Measurements from ENCODE around the gene CCNY. TPM values are rescaled to one million over a fixed set of nuclear protein-coding genes. Genes with fewer than 3 reads are reported as not detected.

Gene CCNY
- total RNA-seq, 1 experiment from 2014 or later = 80.4 TPM

DNA sequence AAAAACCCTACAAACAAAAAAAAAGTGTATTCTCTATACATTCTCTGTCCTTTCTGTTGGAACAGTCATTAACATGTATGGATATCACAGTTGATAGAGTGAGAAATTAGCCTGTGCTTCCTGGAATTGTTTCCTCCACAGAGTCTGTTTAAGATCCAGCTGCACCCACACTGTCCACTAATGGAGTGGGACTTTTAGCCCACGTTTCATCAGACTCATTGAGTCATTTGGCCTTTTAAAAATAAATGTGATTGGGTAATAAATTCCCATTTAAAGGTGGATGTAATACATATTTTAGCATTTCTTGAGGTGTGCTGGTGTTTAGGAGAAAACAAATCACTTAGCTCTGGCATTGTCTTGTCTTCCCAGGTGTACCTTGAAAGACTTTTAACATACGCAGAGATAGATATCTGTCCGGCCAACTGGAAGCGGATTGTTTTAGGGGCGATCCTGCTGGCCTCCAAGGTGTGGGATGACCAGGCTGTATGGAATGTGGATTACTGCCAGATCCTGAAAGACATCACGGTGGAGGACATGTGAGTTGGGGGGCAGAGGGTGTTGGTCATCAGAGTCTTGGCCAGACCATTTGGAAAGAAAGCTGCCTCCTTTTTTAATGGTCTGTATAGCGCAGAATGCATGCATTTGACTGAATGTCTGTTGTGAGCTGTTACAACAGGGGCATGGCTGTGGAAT lies 216.5 kb downstream of the CCNY start:
- DNase-seq (ENCODE audit: low read depth) = peak; percentile 28

DNA sequence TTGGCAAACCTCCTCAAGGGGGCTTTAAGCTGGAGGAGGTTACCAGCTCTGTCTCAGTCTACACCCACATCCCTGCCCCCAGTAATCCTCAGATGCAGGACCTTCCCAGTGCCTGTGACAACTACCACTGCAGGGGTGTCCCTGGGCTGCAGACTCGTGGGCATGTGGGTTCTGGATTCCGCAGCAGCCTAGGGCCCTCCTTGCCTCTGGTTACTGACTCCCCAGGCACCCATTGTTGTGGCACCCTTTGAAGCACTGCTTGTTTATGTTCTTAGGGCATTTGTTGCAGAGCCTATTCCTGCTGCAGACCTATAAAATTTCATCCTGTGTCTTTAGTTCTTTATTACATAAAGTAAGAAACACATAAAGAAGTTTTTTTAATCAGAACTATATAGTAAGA lies 217.7 kb downstream of the CCNY start:
- DNase-seq (ENCODE audit: low read depth) = no peak

DNA sequence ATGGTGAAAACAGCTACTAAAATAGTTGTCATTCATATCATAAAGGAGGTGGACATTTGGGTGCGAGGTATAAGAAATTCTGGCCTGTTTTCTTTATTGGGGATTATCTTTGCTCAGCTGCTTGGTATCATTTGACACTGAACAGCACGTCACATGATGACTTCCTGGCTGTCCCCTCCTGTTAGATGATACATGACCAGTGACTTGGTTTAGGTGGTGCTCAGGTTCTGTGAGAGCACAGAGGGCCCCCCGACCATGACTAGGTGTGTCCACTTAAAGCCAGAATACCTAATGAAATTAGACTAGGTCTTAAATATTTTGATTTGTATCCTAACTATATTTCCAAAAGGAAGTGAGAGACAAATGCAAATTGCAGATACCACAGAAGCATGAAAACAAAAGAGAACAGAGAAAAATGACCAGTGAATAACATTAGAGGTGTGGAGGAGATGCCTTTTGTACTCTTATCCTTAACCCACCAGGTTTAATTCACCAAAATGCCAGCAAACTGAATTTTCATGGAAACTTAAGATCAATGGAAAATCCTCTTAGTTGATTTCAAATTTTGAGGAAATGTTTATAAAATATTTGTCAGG lies 218.2 kb downstream of the CCNY start:
- DNase-seq (ENCODE audit: low read depth) = no peak

DNA sequence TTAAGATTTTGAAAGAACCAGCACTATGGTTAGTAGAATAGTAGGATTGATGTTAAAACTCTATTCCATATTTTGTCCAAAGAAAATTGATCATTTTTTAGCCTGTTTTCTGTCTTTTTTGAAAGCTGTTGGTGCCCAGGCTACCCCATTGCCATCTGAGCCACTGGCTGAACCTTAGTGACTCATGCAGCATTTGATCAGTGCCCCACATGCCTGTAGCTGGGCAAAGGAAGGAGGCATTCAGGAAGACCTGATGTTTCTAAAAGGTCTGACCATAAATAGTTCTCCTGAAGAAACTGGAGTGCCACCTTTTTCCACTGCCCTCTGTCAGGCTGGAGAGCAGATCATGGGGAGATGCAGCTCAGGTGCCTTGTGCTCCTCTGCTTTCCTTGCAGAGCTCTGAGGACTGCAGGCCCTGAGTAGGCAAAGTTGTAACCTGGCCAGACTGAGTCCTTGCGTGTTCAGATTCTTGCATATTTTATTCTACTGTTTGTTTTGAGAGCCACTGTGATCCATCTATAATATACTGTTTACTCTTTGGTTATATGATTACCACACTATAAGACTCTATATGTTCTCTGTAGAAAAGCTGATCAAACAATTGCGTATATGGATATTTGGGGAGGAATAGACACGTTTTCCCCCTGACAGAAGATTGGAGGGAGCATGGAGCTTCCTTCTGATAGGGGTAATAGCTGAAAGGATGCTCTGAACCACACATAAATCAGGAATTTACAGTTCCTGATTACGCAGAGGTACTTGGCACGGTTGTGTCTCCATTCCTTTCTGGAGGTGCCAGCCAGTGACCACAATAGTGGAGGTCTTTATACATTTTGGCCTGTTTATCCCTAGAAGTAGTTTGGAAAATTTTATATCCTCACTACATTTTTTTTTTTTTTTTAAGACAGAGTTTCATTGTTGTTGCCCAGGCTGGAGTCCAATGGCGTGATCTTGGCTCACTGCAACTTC lies 219.9 kb downstream of the CCNY start:
- peak; percentile 49 for DNase-seq (ENCODE audit: low read depth)

DNA sequence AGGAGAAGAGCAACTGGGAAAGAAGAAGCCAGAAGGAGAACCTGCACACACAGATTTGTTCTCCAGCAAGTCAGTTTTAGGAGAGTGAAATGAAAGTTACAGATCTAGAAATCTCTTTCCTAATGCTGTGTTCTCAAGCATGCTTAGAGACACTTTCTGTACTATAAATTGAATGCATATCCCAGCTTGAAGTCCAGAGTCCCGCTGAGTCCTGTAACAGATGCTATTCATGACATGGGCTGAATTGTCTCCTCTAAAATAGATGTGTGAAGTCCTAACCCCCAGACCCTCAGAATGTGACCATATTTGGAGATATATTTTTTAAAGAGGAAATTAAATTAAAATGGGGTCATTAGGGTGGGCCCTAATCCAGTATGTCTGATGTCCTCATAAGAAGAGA lies 222.0 kb downstream of the CCNY start:
- DNase-seq (ENCODE audit: low read depth) = no peak

DNA sequence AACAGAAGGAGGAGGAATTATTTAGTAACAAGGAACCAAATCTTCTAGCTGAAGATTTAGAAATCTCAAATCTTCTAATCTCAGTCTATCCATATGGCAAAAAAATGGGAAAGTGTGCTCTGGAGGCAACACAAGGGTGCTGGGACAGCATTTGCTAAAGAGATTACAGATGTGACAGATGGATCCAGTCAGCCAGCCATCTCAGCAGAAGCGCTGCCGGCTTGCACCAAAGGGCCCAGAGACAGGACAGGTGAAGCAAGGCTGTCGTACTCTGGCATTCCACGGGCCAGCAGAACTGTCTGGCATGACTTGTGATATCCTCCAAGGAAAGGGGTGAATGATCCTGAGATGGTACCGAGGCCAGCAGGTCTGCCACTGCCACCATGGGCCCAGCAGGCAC lies 223.1 kb downstream of the CCNY start:
- DNase-seq (ENCODE audit: low read depth) = no peak

DNA sequence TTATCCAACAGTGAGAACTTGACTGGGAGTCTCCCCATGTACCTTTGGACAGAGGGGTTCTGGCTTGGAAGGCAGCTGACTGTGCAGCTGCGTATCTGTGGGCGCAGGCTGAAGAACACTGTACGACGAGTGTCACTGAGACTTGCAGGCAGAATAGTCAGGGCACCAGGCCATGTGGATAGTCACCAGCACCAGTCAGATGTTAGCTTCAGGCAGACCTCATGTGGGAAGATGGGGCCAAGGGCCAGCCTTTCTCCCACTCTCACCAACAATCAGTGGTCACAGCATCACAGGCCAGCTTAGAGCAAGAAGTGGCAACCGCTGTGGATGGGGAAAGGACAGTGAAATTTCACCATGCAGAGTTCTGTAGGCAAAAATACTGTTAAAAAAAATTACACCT lies 225.4 kb downstream of the CCNY start:
- DNase-seq (ENCODE audit: low read depth) = no peak

DNA sequence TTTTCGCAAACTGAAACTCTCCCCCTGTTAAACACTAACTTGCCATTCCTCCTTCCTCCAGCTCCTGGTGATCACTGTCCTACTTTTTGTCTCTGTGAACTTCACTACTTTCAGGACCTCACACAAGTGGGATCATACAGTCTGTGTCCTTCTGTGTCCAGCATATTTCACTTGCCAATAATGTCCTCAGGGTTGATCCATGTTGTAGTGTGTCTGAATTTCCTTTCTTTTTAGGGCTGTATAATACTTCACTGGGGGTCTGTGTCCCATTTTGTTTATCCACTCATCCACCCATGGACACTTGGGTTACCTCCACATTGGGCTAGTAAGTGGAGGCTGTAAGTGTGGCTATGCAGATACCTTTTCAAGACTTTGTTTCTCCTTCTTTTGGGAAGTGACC lies 226.1 kb downstream of the CCNY start:
- no peak for DNase-seq (ENCODE audit: low read depth)

DNA sequence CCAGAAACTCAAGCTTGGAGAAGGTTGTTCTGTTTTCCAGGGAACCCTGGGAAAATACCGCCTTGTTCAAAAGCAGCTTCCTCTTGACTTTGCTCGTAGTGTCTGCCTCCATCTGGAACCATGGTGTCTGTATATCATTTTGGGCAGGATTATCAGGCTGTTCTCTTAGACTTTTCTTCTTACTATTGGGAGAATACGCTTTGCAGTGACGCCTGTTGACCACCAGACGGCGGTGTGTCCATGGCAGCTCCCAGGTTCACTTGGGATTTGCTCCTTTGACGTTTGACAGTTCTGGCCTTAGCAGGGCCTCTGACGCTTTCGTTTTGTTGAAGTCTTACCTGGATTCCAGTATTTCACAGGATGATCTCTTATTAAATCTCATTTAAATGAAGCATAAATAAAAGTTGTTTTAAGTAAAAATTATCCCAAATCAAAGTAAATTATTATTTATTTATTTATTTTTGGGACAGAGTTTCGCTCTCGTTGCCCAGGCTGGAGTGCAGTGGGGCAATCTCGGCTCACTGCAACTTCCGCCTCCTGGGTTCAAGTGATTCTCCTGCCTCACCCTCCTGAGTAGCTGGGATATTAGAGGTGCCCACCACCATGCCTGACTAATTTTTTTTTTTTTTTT lies 227.1 kb downstream of the CCNY start:
- DNase-seq (ENCODE audit: low read depth) = peak; percentile 54

DNA sequence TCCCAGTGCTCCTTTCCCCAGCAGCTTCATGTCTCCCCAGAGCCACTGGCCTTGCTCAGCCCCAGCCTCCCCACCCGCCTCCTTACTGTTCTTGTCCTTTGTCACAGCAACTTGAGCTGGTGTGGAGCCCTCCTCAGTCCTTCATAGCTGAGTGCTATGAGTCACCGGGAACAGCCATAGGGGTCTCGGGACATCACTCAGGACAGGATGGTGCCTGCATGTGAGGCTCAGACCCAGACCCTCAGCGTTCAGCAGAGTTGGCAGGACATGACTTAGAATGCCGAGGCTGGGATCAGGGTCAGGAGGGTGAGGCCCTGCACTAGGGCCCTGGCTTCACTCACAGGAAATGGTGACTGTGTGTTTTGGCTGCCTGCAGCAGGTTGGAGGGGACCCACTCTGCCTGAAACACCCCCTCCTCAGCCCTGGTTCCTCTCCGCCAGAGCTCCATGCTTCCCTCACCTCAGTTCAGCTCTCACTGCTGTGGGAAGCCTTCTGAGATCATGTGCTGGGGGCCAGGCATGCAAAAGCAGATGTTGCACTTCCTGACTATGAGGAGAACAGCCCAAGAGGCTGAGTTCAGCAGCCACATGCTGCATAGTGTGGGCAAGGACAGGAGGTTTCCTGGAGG lies 228.1 kb downstream of the CCNY start:
- no peak for DNase-seq (ENCODE audit: low read depth)

DNA sequence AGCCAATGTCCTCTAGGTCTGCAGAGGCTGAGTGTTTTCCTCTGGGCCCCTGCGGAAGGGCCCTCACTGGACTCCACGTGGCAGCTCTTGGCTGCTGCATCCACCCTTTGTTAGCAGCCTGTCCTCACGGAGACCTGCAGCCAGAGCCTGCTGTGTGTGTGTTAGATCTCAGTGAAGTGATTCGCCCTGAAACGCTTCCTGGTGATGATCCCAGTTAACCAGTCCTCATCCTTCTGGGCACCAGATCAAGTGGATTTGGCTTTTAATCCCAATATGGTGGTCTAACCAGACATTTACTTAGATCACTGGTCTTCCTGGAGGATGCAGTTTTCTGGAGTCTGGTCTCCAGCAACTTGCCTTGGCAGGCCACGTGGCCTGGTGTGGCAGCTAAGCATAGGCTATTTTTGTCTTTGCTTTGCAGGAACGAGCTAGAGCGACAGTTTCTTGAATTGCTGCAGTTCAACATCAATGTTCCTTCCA lies 229.3 kb downstream of the CCNY start:
- DNase-seq (ENCODE audit: low read depth) = no peak

DNA sequence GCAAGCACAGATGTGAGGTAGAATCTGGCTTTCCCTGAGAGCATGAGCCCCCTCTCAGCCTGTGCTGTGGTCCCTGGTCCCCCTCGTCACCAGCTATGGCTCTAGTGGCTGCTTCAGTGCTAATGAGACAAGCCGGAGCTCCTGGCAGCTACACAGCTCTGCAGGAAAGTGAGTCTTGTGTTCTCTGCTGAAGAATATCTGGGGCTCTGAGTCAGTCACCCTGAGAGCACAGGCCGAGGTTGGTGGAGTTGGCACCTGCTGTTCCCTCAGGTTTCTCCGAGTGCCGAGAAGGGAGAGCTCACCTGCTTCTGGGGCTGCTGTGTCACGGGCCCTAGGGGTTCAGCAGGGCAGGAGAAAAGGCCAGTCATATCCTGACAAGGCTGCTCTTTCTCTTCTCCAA lies 231.6 kb downstream of the CCNY start:
- no peak for DNase-seq (ENCODE audit: low read depth)

DNA sequence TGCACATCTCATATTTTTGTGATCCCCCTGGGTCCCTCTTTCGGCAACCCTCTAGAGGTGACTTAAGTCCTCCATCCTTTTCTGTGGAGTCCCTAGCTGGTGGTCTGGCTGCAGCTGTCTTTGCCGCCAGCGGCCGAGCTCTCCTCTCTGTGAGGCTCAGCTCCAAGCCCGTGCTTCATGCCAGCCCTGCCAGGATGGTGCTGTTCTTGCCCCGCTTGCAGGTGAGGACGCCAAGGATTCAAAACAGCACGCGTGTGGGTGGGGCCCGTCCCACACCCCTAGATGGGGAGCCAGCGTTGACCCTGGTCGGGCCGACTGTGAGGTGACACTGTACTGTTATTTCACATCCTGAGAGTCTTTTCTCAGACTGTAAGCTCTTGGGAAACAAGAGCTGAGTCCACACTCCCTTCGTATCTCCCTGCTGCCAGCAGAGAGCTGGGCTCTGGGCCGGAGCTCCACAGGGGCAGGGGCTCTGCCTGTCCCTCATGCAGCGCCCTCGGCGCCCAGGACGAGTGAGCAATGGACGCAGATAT lies 232.2 kb downstream of the CCNY start:
- DNase-seq (ENCODE audit: low read depth) = no peak

DNA sequence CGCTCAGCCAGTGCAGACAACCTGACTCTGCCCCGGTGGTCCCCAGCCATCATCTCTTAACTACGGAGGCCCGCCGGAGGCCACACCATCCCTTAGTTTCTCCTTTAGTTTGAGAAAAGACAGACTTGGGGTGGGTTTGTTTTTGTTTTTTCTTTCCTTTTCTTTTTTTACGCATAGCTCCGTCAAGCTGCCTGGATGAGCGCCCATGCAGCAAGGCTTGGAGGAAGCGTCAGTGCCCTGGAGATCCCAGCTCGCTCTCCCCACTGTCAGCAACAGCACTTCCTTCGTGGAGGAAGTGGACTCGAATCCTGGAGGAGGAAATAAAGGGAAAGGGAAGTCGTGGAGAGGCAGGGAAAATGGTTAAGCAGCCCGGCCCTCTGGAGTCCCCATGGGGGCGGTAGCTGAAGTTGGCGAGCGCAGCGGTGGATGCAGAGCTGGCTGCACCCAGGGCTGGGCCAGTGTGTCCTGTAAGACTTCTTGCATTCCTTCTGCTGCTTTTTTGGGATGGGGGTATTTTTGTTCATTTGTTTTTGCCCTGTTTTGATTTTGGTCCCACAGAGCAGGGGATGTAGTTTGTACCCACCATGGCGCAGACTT lies 232.9 kb downstream of the CCNY start:
- DNase-seq (ENCODE audit: low read depth) = no peak

DNA sequence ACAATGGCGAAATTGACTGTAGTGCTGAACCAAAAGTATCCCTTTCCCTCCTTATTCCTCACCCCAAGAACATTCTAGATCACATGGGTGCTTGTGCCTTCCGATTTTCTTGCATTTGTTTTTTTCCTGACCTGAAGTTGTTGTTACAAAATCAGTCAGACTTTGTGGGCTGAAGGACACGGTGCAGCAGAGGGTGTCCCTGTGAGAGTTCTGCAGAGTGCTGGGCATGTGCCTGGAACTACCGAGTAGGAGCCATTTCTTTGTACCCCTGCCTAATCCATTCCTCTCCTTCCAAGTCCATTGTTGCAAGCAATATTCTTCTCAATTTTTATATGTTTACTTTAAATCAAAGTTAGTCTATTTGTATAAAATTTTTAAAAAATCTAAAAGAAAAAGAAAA lies 233.5 kb downstream of the CCNY start:
- no peak for DNase-seq (ENCODE audit: low read depth)

DNA sequence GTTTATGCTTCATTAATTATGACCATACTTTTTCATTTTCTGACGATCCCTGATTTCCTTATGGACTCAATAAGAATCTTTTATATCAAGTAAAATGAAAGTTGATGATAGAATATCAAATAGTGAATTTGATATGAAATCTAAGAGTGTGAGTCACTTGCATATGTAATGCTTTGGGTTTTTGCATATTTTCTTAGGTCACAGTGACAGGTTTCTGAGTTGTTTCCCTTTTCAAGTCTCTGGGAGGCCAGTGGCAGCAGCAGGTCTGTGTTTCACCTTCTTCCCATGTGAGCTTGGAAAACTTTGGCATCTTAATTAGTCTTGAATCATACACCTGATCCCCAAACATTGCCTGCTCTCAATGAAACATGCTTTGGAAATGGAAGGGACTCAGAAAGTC lies 234.1 kb downstream of the CCNY start:
- peak; percentile 19 for DNase-seq (ENCODE audit: low read depth)

DNA sequence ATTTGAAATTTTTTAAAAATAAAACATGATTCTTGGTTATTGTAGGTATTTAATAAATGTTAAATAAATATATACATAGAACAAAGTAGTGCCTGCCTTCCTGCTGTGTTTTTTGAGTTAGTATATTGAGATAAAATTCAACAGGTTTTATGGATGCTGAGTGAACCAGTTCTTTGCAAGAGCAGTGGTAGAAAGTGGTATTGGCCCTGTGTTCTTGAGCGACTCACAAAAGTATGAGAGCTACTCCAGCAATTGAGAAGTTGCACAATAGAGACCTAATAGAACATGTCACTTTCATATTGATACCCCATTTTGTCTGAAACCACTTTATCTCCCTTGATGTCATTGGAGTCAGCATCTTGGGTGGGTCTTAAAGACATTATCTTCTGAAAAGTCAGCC lies 236.3 kb downstream of the CCNY start:
- no peak for DNase-seq (ENCODE audit: low read depth)

DNA sequence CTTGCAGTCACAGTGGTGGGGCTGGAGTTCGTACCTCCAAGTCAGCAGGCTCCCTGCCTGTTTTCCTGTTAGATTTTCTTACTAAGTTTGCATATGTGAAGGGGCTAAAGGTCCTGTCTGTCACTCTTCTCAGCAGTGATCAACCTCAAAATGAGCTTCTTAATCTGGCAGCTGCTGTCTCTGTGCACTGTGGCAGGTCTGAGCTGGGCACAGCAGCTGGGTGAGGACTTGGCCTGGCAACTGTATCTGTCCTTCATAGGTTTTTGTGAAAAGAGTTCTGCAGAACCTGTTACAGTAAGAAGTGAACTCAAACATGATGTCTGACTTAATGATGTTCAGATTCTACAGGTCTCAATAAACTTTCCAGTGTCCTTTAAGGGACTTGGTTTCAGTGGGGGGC lies 237.5 kb downstream of the CCNY start:
- DNase-seq (ENCODE audit: low read depth) = no peak

DNA sequence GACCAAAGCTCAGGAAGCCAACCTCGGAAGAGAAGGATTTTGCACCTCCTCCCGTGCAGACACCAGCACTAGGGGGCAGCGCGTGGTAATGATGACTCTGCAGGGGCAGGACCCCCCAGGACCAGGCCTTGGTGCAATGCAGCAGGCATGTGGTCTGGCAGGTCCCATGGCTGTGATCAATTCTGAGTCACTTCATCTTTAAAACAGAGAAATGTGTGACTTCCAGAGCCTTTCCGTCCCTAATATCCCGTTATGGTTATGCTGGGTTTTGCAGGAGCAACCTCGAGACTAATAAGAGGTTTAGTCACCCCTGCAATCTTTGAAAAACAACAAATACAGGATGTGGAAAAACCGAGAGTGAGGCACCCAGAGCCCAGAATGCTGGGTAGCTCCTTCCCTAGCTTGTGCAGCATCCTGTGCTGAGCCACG lies 238.6 kb downstream of the CCNY start:
- DNase-seq (ENCODE audit: low read depth) = peak; percentile 99

DNA sequence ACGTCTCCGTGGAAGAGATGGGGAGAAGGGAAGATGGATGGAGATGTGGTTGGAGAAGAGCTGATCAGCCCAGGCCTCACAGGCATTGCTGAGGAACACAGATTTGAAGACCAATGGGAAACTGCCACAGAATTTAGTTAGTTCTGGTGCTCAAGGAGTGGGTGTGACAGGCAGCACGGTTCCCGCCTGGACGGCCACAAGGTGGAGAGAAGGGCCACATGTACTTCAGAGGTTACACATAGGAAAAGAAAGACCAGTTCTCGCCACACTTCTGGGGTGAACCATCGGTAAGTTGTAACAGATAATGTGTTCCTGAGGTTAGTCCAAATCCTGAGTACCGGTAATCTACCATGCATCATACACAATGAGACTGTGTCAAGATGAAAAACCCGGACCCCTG lies 239.3 kb downstream of the CCNY start:
- no peak for DNase-seq (ENCODE audit: low read depth)

DNA sequence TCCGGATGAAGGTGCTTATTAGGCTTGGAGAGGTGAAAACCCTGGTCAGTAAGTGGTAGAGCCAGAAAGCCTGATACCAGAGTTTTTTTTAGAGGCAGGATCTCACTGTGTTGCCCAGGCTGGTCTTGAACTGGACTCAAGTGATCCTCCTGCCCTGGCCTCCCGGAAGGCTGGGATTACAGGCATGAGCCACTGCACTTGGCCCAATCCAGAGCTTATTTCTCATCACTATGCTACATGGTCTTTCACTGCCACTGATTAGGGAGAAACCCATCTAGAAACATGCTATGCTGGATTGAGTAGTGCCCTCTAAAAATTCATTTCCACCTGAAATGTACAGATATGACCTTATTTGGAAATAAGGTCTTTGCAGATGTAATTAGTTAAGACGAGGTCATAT lies 240.4 kb downstream of the CCNY start:
- DNase-seq (ENCODE audit: low read depth) = no peak

All from HT1080 (cell line).